Transverse colon (tissue), 4 donors: ENCODE measurements around the gene LRRC70. TPM values are rescaled to one million over a fixed set of nuclear protein-coding genes. Genes with fewer than 3 reads are reported as not detected.

ENCODE experiments used
- DNase-seq: peaks from one replicate; pipeline ENCODE4 v3.0.0-alpha.2; 2019
- H3K27ac ChIP-seq, 4 donors: fragments of 200-600 bp; sonication (generic); 2 replicates each; pipeline ENCODE4 v1.5.1; 2016 to 2018; ENCODE audit warnings: inconsistent platforms in 4 of 4
- H3K27me3 ChIP-seq: fragments of 200-600 bp; sonication (generic); 2 replicates; pipeline ENCODE4 v1.5.1; 2017; ENCODE audit warnings: inconsistent platforms
- H3K36me3 ChIP-seq, 4 donors: fragments of 200-600 bp; sonication (generic); 2 replicates each; pipeline ENCODE4 v1.5.1; 2017 to 2019; ENCODE audit warnings: inconsistent platforms in 4 of 4
- H3K4me1 ChIP-seq, 4 donors: fragments of 200-600 bp; sonication (generic); 2 replicates each; pipeline ENCODE4 v1.5.1; 2017 to 2020; ENCODE audit warnings: inconsistent platforms in 4 of 4
- H3K4me3 ChIP-seq, 4 donors: fragments of 200-600 bp; sonication (generic); 1 replicate in 1 of 4; 2 replicates in 3 of 4; pipeline versions ENCODE4 v1.5.1 to v1.6.1; 2017 to 2019; ENCODE audit warnings: inconsistent platforms in 4 of 4
- H3K9me3 ChIP-seq, 2 donors: fragments of 200-600 bp; sonication (generic); 2 replicates each; pipeline ENCODE4 v1.5.1; 2017 to 2019; ENCODE audit warnings: inconsistent platforms in 2 of 2
- EP300 ChIP-seq: sonication (generic); formaldehyde crosslinking; IDR thresholded peaks from one replicate; pipeline ENCODE4 v1.6.1; 2017; ENCODE audit warnings: antibody characterized with exemption, low read depth
- POLR2A ChIP-seq: fragments of 450-650 bp; IDR thresholded peaks from one replicate; pipeline ENCODE4 v1.6.1; 2016; ENCODE audit warnings: antibody characterized with exemption, mild to moderate bottlenecking, moderate library complexity
- POLR2AphosphoS5 ChIP-seq, 3 donors: sonication (generic); formaldehyde crosslinking; IDR thresholded peaks; one replicate each; pipeline ENCODE4 v1.6.1; 2016; ENCODE audit warnings: antibody characterized with exemption in 3 of 3
- WGBS, 2 donors: methylation state at CpG; one replicate each; pipeline ENCODE4 v1.1.5; 2018; ENCODE audit warnings: low coverage in 1 of 2; 5-methylcytosine and 5-hydroxymethylcytosine counted together
- in situ Hi-C, 4 donors: fragments of 200-750 bp; cut with MboI; loops; one replicate each; pipeline versions ENCODE4 v1.15.0 to v1.15.1; 2017; ENCODE audit warnings: low sequenced_read_pairs in 3 of 4, low pct_ligation_motif_present in 1 of 4, low pct_unique_long_range_greater_than_20kb in 1 of 4
- intact Hi-C: fragments of 100-400 bp; cut with DNase I; formaldehyde crosslinking; loops from one replicate; pipeline ENCODE4 v1.15.1; 2023; ENCODE audit warnings: low total_unique reads
- total RNA-seq, 4 donors: library from RNA; depleted of rRNA; stranded (reverse); fragments of >200 nt; gene quantifications; one replicate each; pipeline ENCODE4 v1.1.0, GENCODE V29; 2016
- TF ChIP-seq, protein P1 (sequence below), 5 experiments: fragments of 200-600 bp in 3 of 5; fragments of 450-650 bp in 2 of 5; sonication (generic) in 3 of 5; IDR thresholded peaks; 1 replicate in 2 of 5; 2 replicates in 3 of 5; pipeline ENCODE4 v1.5.1; 2016 to 2017; ENCODE audit warnings: antibody characterized with exemption in 5 of 5, inconsistent platforms in 3 of 5, mild to moderate bottlenecking in 2 of 5, moderate library complexity in 1 of 5

LRRC70 gene, protein sequence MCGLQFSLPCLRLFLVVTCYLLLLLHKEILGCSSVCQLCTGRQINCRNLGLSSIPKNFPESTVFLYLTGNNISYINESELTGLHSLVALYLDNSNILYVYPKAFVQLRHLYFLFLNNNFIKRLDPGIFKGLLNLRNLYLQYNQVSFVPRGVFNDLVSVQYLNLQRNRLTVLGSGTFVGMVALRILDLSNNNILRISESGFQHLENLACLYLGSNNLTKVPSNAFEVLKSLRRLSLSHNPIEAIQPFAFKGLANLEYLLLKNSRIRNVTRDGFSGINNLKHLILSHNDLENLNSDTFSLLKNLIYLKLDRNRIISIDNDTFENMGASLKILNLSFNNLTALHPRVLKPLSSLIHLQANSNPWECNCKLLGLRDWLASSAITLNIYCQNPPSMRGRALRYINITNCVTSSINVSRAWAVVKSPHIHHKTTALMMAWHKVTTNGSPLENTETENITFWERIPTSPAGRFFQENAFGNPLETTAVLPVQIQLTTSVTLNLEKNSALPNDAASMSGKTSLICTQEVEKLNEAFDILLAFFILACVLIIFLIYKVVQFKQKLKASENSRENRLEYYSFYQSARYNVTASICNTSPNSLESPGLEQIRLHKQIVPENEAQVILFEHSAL
- total RNA-seq = 1 to 10 TPM; 1.8 to 3.4 (median 2.3) TPM

DNA sequence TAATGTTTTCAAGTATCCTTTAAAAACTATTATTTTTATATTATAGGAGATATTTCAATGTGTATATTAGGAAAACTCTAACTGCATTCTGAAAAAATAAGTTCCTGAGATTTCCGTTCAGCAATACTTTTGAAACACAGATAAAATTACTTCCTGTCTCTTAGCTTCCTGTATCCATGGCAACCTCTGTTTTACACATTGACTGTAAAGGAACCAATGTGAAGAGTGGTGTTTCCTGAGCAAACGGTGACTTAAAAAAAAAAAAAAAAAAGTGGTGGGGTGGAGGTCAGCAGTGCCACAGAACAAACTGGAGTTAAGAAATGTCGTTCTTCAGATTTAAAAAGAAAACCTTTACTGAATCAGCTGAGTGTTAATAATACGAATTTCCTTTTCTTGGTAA, at the start of gene LRRC70:
Gene LRRC70, plus strand, starts transcription at position 280 of the 400 bp plus-strand sequence. CDS start 620 bp downstream, outside the sequence.
- TF ChIP-seq POLR2A = no peak
- TF ChIP-seq, protein P1, sequence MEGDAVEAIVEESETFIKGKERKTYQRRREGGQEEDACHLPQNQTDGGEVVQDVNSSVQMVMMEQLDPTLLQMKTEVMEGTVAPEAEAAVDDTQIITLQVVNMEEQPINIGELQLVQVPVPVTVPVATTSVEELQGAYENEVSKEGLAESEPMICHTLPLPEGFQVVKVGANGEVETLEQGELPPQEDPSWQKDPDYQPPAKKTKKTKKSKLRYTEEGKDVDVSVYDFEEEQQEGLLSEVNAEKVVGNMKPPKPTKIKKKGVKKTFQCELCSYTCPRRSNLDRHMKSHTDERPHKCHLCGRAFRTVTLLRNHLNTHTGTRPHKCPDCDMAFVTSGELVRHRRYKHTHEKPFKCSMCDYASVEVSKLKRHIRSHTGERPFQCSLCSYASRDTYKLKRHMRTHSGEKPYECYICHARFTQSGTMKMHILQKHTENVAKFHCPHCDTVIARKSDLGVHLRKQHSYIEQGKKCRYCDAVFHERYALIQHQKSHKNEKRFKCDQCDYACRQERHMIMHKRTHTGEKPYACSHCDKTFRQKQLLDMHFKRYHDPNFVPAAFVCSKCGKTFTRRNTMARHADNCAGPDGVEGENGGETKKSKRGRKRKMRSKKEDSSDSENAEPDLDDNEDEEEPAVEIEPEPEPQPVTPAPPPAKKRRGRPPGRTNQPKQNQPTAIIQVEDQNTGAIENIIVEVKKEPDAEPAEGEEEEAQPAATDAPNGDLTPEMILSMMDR (IDR thresholded peaks at IDR 0.05) = no peak
- no peak for TF ChIP-seq EP300
- TF ChIP-seq POLR2AphosphoS5 (IDR thresholded peaks at IDR 0.05) = no peak
- no peak within 1 kb of the TSS for H3K27ac ChIP-seq
- DNase-seq = no peak
- no peaks in the 10 kb centered on the region for H3K36me3 ChIP-seq
- WGBS, 2 donors = 47 to 48% methylated on average over 4 of the region's 4 CpGs
- in situ Hi-C loops (no loop called here), intact Hi-C loops (no loop called here)
- no peak within 1 kb of the TSS for H3K4me3 ChIP-seq
- H3K9me3 ChIP-seq = no peaks in the 10 kb centered on the region
- H3K4me1 ChIP-seq = peaks cover 0 to 3% (median 0%) of the 10 kb centered on the region in 4 donors
- no peaks in the 10 kb centered on the region for H3K27me3 ChIP-seq

DNA sequence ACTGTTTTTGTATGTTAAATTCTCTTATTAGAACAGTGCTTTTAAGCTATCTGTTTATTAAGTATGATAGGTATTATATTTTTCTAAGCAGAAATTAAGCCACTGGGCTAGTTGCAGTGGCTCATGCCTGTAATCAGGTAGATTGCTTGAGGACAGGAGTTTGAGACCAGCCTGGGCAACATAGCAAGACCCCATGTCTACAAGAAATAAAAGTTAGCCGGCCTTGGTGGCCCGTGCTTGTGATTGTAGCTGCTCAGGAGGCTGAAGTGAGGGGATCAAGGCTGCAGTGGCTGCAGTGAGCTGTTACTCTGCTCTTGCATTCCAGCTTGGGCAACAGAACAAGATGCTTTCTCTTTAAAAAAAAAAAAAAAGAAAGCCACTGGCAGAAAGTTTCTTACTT, 45.0 kb upstream of the LRRC70 start:
- intact Hi-C loops (no loop called here), in situ Hi-C loops (no loop called here)
- Histone ChIP-seq H3K4me3 (no peak overlapping the region), H3K36me3 (no peaks in the 10 kb centered on the region), H3K4me1 (no peaks in the 10 kb centered on the region), H3K27ac (no peak overlapping the region), H3K27me3 (no peaks in the 10 kb centered on the region), H3K9me3 (no peaks in the 10 kb centered on the region)
- WGBS, 2 donors = 86 to 100% methylated on average over 2 of the region's 2 CpGs
- no peak for DNase-seq
- no peak for TF ChIP-seq POLR2AphosphoS5 (IDR thresholded peaks at IDR 0.05)
- no peak for TF ChIP-seq EP300
- TF ChIP-seq POLR2A = no peak
- TF ChIP-seq, protein P1 (IDR thresholded peaks at IDR 0.05) = no peak

DNA sequence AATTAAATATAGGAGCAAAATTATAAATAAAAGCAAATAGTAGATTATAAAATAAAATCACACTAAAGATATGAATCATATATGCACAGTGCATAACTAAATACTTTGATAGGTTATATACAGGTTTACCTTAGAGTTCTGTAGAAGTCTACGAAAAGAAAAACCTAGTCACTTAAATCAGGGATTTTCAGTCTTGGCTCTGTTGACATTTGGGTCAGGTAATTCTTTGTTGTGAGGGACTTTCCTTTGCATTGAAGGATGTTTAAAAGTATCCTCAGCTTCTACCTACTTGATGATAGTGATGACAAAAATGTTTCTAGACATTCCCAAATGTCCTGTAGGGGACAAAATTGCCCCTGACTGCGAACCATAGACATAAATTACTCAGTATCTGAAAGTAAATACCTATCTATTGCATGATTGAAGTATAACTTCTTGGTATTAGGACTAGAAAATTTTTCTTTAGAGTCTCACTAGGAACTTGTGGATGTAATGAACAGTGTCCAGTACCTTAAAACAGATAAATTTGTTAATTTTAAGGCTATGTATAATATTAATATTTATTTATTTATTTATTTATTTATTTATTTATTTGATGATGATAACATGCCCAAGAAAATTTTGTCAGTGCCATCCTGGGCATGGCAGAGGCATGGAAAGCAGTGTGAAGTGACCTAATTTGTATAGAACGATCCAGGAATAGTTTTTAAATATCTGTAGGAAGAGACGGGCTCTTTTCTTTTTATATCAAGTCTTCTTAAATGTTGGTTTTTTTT, 44.0 kb upstream of the LRRC70 start:
- no peaks in the 10 kb centered on the region for H3K36me3 ChIP-seq
- in situ Hi-C loops (no loop called here), intact Hi-C loops (no loop called here)
- no peaks in the 10 kb centered on the region for H3K4me1 ChIP-seq
- no peak overlapping the region for H3K4me3 ChIP-seq
- H3K9me3 ChIP-seq = no peaks in the 10 kb centered on the region
- no peaks in the 10 kb centered on the region for H3K27me3 ChIP-seq
- H3K27ac ChIP-seq = no peak overlapping the region
- DNase-seq = no peak
- WGBS, 2 donors = 48 to 65% methylated on average over 3 to 4 of the region's 4 CpGs
- TF ChIP-seq, protein P1 (IDR thresholded peaks at IDR 0.05) = no peak
- TF ChIP-seq EP300 = no peak
- no peak for TF ChIP-seq POLR2AphosphoS5 (IDR thresholded peaks at IDR 0.05)
- no peak for TF ChIP-seq POLR2A

DNA sequence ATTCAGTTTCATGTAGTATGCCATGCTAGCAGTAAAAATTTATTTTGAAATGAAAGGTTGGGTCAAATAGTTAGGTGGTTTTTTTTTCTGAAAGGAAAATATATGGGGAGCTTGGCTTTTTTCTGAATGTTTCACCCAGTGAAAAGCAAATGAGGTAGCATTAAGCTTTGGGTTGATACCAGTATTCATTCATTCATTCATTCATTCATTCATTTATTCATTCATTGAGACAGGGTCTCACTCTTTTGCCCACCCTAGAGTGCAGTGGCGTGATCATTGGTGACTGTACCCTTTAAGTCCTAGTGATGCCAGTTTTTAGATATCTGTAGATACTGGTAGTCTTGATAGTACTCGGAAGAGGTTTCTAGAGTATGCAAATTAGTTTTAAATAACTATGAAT, 42.4 kb upstream of the LRRC70 start:
- no peak for TF ChIP-seq POLR2A
- no peak for TF ChIP-seq POLR2AphosphoS5 (IDR thresholded peaks at IDR 0.05)
- TF ChIP-seq, protein P1 (IDR thresholded peaks at IDR 0.05) = no peak
- no peak for TF ChIP-seq EP300
- WGBS, 2 donors = 92 to 100% methylated on average over 2 of the region's 2 CpGs

More for the DNA sequence above, 42.4 kb upstream of the LRRC70 start:
- intact Hi-C loops = no loop called here
- DNase-seq = no peak
- Histone ChIP-seq H3K27ac (no peak overlapping the region), H3K9me3 (no peaks in the 10 kb centered on the region), H3K4me3 (no peak overlapping the region), H3K4me1 (no peaks in the 10 kb centered on the region), H3K27me3 (no peaks in the 10 kb centered on the region), H3K36me3 (no peaks in the 10 kb centered on the region)
- in situ Hi-C loops = no loop called here
